BE2C (cell line): ENCODE measurements around the gene RBM20.

Experiments
- DNase-seq: peaks from one replicate; pipeline ENCODE4 v3.0.0-alpha.2; 2020
- H3K27me3 ChIP-seq: fragments of 250-450 bp; sonication (Bioruptor Pico); 2 replicates; pipeline ENCODE4 v1.5.1; 2020; ENCODE audit warnings: mild to moderate bottlenecking
- H3K36me3 ChIP-seq: fragments of 250-450 bp; sonication (Bioruptor Pico); 2 replicates; pipeline ENCODE4 v1.5.1; 2020; ENCODE audit warnings: mild to moderate bottlenecking
- H3K4me1 ChIP-seq: fragments of 250-450 bp; sonication (Bioruptor Pico); 2 replicates; pipeline ENCODE4 v1.5.1; 2020
- H3K4me3 ChIP-seq: 2 replicates; pipeline ENCODE4 v1.5.1; 2011; ENCODE audit warnings: low read depth, low read length
- H3K9me3 ChIP-seq: fragments of 250-450 bp; sonication (Bioruptor Pico); 2 replicates; pipeline ENCODE4 v1.5.1; 2020
- TF ChIP-seq, protein P1 (sequence below): IDR thresholded peaks from 2 replicates; pipeline ENCODE4 v1.5.1; 2012; ENCODE audit warnings: mild to moderate bottlenecking, low read depth, low read length

RBM20 gene

DNA sequence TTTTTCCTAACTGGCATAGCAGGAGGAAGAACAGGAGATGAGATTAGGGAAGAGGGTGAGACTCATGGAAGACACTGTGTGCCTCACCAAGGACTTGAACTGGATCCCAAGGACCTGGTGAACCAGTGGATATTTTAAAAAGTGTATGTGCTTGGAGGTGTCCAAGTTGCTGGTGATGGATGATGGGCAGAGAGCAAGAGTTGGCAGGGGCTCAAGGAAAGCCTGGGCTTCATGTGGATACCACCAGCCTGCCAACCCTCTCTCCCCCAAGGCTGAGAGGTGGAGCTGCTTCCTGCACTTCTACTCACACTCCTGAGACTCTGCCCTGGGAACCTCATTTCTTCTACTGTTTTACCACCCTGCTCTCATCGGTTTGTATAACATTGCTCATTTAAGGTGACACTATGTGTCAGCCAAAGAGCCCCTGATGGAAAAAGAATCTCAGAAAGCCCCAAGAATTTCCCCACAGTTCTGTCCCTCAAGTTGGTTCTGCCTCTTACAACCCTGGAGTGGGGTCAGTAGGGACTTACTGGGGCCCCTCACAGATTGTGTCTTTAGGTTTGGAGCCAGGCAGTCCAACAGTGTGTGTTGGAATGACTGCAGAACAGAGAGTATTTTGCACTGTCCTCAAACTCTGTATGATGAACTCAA lies 171.3 kb downstream of the RBM20 start:
- no peak overlapping the region for H3K4me3 ChIP-seq
- H3K27me3 ChIP-seq: no peaks in the 10 kb centered on the region
- TF ChIP-seq, protein P1, sequence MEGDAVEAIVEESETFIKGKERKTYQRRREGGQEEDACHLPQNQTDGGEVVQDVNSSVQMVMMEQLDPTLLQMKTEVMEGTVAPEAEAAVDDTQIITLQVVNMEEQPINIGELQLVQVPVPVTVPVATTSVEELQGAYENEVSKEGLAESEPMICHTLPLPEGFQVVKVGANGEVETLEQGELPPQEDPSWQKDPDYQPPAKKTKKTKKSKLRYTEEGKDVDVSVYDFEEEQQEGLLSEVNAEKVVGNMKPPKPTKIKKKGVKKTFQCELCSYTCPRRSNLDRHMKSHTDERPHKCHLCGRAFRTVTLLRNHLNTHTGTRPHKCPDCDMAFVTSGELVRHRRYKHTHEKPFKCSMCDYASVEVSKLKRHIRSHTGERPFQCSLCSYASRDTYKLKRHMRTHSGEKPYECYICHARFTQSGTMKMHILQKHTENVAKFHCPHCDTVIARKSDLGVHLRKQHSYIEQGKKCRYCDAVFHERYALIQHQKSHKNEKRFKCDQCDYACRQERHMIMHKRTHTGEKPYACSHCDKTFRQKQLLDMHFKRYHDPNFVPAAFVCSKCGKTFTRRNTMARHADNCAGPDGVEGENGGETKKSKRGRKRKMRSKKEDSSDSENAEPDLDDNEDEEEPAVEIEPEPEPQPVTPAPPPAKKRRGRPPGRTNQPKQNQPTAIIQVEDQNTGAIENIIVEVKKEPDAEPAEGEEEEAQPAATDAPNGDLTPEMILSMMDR: no peak
- H3K9me3 ChIP-seq: no peaks in the 10 kb centered on the region
- peaks cover 21% of the 10 kb centered on the region for H3K4me1 ChIP-seq
- peaks cover 45% of the 10 kb centered on the region for H3K36me3 ChIP-seq
- DNase-seq: no peak

DNA sequence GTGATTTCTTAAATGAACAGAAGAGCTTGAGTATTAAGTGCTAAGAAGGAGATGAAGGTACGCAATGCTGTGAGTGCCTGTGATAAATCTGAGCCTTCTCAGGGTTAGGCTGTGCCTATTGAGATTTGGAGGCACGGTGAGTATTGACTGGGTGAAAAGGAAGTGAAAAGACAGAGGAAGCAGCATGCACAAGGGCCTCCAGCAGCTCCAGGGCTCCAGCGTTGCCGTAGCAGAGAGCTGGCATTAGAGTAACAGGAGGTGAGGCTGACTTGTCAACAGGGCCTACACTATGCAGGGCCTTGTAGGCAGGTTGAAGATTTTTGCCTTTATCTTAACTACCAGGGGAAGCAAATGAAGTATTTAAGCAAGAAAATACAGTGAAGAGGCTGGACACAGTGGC lies 173.5 kb downstream of the RBM20 start:
- Histone ChIP-seq H3K27me3 (no peaks in the 10 kb centered on the region), H3K36me3 (peaks cover 49% of the 10 kb centered on the region), H3K9me3 (no peaks in the 10 kb centered on the region), H3K4me1 (peaks cover 42% of the 10 kb centered on the region), H3K4me3 (no peak overlapping the region)
- no peak for DNase-seq
- TF ChIP-seq, protein P1: no peak

DNA sequence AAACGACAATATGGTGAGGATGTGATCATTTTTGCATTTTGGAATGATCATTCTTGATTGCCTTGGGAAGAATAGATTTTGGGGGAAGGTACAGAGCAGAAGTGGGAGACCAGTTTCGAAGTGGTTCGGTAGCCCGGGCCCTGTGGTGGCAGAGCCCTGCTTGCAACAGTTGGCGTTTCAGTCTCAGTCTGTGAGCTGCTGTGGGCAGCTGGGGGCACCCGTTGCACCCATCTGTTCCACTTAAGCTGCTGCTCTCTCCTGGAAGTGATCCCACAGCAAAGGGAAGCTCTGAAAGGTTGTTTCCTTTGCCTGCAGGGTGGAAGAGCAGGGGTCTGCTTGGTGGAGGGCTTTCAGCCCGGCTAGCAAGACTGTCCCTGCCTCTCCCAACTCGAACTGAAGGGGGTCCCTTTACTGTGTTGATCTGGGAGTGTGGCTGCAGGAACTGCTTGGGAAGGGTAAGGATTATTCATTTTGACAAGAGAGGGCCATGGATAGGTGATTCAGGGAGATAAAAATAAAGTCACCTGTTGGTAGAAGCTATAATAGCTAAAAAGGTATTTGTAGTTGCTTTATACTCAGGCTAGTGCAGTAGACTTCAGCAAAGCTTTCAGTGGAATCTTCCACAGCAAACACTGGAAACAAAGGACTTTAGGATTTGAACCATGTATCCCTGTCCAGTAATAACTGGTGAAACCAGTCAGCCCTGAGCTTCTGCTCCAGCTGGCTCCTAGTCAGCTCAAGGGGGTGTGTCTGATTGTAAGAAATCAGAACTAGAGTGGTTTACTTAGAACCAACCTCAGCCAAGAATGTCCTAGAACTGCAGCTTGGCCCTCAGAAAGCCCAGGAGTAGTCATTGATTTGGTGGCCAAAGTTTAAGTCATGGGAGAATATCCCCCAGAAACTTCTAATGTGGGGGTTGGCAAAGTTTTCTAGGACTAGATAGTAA lies 174.4 kb downstream of the RBM20 start:
- TF ChIP-seq, protein P1: no peak
- Histone ChIP-seq H3K4me1 (peaks cover 48% of the 10 kb centered on the region), H3K27me3 (no peaks in the 10 kb centered on the region), H3K9me3 (no peaks in the 10 kb centered on the region), H3K4me3 (no peak overlapping the region), H3K36me3 (peaks cover 47% of the 10 kb centered on the region)
- DNase-seq: no peak

DNA sequence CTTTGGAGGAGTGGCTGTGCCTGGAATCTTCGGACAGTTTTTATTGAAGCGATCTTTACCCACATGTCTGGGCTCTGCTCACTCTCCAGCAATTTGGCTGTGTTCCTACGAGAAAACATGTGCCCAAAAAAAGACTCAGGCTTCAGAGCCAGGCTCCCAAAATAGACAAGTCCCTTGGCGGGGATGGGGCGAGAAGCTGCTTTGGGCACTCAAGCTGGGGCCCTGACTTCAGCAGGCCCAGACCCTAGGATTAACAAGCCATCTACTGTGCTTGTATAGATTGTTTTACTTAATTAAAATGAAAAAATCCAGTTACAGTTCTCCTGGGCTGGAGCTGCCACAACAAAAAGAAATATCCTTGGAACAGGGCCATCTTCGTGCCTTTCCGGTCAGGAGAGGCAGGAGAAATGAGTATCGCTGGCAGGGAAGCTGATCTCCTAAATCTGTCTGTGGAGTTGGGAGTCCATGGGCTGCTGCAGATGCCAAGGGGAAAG lies 176.2 kb downstream of the RBM20 start:
- H3K9me3 ChIP-seq: no peaks in the 10 kb centered on the region
- H3K36me3 ChIP-seq: peaks cover 53% of the 10 kb centered on the region
- no peak overlapping the region for H3K4me3 ChIP-seq
- peak; percentile 61 for DNase-seq
- H3K27me3 ChIP-seq: no peaks in the 10 kb centered on the region
- peaks cover 48% of the 10 kb centered on the region for H3K4me1 ChIP-seq
- TF ChIP-seq, protein P1: no peak

DNA sequence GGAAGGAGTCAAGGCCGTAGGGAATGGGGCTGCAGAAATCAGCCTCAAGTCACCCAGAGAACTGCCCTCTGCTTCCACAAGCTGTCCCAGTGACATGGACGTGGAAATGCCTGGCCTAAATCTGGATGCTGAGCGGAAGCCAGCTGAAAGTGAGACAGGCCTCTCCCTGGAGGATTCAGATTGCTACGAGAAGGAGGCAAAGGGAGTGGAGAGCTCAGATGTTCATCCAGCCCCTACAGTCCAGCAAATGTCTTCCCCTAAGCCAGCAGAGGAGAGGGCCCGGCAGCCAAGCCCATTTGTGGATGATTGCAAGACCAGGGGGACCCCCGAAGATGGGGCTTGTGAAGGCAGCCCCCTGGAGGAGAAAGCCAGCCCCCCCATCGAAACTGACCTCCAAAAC lies 177.4 kb downstream of the RBM20 start:
- Histone ChIP-seq H3K36me3 (peaks cover 56% of the 10 kb centered on the region), H3K4me3 (no peak overlapping the region), H3K4me1 (peaks cover 52% of the 10 kb centered on the region), H3K9me3 (no peaks in the 10 kb centered on the region), H3K27me3 (no peaks in the 10 kb centered on the region)
- TF ChIP-seq, protein P1: no peak
- DNase-seq: no peak
